NCI-H446 (cell line): ENCODE data around the gene ZFX.
A peak's percentile ranks its signal among the peaks of the same experiment; 100 is the strongest.

Source experiments
- DNase-seq, 2 experiments: peaks; one replicate each; lab custom pipeline; 2025; lab: John Stamatoyannopoulos, UW

ZFX gene

GRCh38 chrX:24241822-24242648, 92.5 kb downstream of the ZFX start:
- peak; percentile 5 to 34 for DNase-seq

- peak in 1 of 2 experiments; percentile 64 for DNase-seq
Observed at GRCh38 chrX:24242649-24243175, 93.2 kb downstream of the ZFX start.

- DNase-seq: no peak
Observed at GRCh38 chrX:24243188-24243587, 93.7 kb downstream of the ZFX start.

GRCh38 chrX:24243692-24244091, 94.2 kb downstream of the ZFX start:
- DNase-seq: no peak

GRCh38 chrX:24245202-24245601, 95.7 kb downstream of the ZFX start:
- no peak for DNase-seq

- DNase-seq: no peak
Observed at GRCh38 chrX:24248042-24248441, 98.5 kb downstream of the ZFX start.

- no peak for DNase-seq
Observed at GRCh38 chrX:24253030-24253429, 103.5 kb downstream of the ZFX start.

GRCh38 chrX:24253469-24253868, 103.9 kb downstream of the ZFX start:
- DNase-seq: no peak

- DNase-seq: no peak
Observed at GRCh38 chrX:24257011-24257410, 107.5 kb downstream of the ZFX start.

GRCh38 chrX:24259544-24260240, 110.2 kb downstream of the ZFX start:
- peak; percentile 5 to 51 for DNase-seq

GRCh38 chrX:24260842-24261550, 111.5 kb downstream of the ZFX start:
- no peak for DNase-seq

GRCh38 chrX:24262309-24262708, 112.8 kb downstream of the ZFX start:
- no peak for DNase-seq

- DNase-seq: no peak
Observed at GRCh38 chrX:24264383-24264782, 114.9 kb downstream of the ZFX start.
